ENCODE results near the gene TDRD9. TPM values are rescaled to one million over a fixed set of nuclear protein-coding genes. Genes with fewer than 3 reads are reported as not detected.
A peak's percentile ranks its signal among the peaks of the same experiment; 100 is the strongest.
"Not testable (repeated sequence)": the region's sequence is repeated elsewhere in the genome, so short reads cannot be mapped to it uniquely, and the experiment has no call there.

The TDRD9 gene
- total RNA-seq, 1 experiment from 2014 or later = not detected

DNA sequence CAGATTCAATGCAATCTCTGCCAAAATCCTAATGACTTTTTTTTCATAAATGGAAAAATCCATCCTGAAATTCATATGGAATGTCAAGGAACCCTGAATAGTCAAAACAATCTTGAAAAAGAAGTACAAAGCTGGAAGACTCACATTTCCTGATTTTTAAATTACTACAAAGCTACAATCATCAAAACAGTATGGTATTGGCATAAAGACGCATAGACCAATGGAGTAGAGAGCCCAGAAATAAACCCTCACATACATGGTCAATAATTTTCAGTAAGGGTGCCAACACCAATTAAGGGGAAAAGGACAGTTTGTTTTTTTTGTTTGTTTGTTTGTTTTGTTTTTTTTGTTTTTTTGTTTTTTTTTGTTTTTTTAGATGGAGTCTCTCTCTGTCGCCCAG, 18.7 kb downstream of the TDRD9 start:
- peaks cover 4% of the 10 kb centered on the region; the same call in 1 of the 2 replicates for H3K27me3 ChIP-seq
- no peak for DNase-seq
- no peaks in the 10 kb centered on the region for H3K36me3 ChIP-seq
- no peaks in the 10 kb centered on the region; the same call in 1 of the 2 replicates for H3K9me3 ChIP-seq
- H3K4me3 ChIP-seq = no peak overlapping the region

DNA sequence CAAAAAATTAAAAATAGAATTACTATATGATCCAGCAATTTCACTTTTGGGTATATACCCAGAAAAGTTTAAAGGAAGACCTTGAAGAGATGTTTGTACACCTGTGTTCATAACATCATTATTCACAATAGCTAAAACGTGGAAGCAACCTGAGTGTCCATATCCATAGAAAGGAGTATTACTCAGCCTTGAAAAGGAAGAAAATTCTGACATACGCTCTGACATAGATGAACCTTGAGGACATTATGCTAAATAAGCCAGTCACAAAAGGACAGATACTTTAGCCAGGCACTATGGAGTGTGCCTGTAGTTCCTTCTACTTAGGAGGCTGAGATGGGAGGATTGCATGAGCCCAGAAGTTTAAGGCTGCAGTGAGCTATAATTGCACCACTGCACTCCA, 20.2 kb downstream of the TDRD9 start:
- no peaks in the 10 kb centered on the region for H3K27me3 ChIP-seq
- no peak overlapping the region for H3K4me3 ChIP-seq
- no peaks in the 10 kb centered on the region for H3K36me3 ChIP-seq
- no peak for DNase-seq
- H3K9me3 ChIP-seq = no peaks in the 10 kb centered on the region; the same call in 1 of the 2 replicates

DNA sequence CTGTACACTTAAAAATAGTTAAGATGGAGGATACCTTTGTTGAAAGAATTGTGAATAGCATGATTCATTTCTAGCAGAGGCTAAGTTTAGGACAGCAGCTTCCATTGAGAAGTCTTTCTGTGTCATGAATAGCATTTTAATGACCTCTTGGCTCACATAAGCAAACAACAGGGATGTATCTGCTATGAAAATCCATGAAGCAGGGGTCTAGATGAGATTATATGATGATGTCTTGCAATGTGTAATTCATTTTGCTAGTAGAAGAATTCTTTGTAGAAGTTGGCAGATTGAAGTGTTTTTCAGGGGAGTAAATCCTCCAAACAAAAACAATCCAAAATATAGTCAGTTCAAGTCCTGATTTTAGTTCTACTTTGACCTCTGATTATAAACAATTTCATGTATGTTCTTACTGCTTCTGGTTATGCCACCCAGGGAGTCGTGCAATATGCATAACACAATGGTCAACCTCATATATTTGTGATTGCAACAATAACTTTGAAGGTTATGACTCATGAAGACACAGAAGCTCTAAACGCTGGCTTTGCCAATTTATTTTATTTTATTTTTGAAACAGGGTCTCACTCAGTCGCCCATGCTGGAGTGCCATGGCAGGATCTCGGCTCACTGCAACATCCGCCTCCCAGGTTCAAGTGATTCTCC, 21.0 kb downstream of the TDRD9 start:
- Histone ChIP-seq H3K36me3 (no peaks in the 10 kb centered on the region), H3K27me3 (no peaks in the 10 kb centered on the region), H3K9me3 (no peaks in the 10 kb centered on the region; the same call in 1 of the 2 replicates), H3K4me3 (no peak overlapping the region)
- peak; percentile 9 for DNase-seq

DNA sequence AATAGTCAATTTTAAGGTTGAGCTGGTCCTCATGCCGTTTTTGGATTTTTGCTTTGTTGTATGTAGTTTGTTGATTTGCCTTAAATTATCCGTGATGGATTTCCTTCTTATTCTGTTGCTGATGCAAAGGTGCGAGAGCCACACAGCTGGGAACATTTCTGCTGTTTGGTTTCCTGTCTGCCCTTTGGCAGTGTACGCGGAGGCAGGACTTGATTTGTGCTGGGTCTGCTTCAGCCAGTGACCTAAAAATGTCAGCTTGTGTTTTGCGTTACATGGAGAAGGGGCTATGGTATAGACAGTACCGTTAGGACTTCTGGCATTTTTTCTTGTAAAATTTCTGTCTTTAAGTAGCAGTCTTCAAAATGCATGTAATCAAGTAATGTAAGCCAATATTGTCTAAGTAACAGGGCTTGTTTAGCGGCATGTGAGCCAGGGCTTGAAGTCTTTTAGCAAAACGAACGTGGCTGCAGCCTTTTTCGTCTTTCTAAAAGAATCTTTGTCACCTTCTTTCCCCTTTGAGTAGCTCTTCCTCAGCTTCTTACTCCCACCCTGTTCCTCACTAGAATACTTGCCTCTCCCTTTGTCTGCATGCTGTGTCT, 32.3 kb downstream of the TDRD9 start:
- Histone ChIP-seq H3K36me3 (no peaks in the 10 kb centered on the region), H3K4me3 (no peak overlapping the region), H3K27me3 (no peaks in the 10 kb centered on the region), H3K9me3 (no peaks in the 10 kb centered on the region)
- no peak for DNase-seq

DNA sequence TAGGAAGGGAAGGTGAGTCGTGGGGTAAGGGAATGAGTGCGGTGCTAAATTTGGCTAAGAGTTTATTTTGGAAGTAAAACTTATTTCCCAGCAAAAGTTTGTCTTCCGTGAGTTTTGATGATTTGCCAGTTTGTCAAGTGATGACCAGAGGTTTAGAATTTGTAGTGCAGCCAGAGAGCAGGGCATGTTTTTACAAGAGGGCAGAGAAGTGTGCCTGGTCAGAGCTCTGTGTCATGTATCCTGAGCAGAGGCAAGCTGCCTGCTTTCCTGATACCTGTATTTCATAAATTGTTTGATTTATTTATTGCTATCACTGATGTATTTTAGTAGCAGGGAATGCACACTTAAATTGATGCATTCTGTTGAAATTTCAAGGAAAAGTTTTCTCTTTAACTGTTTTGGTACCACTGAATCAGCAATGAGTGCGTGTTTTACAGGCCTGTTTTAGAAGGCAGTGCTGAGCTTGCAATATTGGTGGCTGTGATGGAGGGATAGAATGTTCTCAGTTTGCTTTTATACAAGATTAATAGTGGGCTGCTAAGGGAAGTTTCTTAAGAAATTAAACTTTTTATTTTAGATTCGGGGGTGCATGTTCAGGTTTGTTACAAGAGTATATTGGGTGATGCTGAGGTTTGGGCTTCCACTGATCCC, 33.8 kb downstream of the TDRD9 start:
- no peak for DNase-seq
- Histone ChIP-seq H3K36me3 (no peaks in the 10 kb centered on the region), H3K9me3 (no peaks in the 10 kb centered on the region), H3K27me3 (no peaks in the 10 kb centered on the region), H3K4me3 (no peak overlapping the region)

DNA sequence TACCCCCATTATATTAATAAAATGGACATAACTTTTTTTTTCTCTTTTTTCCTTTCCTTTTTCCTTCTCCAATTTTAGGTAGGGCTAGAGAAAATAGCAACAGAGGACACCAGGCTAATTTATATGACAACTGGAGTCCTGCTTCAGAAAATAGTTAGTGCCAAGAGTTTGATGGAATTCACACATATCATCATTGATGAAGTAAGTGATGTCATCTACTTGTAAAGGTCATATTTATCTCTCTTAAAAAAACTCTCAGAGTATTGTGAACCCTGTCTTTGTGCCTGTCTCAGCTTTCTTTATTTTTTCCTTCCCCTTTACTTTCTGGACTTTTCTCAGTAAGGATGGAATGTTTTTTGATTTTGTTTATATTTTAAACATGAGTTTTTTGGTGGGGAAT, 38.4 kb downstream of the TDRD9 start:
- no peaks in the 10 kb centered on the region for H3K27me3 ChIP-seq
- no peaks in the 10 kb centered on the region for H3K36me3 ChIP-seq
- no peak for DNase-seq

DNA sequence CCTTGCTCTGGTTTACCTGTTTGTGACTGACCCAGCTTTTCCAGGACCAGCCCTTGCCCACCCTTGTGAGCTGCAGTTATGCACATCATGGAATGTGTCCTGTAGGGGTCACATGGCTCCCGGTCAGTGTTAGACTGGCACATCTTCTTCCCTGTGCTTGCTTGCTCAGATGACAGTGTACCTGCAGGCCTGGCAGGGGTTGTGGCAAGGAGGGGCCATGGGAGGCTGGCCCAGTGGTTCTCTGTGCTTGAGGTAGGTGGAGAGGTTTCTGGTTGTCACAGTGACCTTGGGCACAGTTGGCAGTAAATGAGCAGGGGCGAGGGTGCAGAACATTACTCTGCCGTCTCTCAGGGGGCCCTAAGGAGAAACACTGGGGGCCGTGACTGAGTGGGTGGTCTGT, 41.7 kb downstream of the TDRD9 start:
- Histone ChIP-seq H3K4me3 (no peak overlapping the region), H3K9me3 (no peaks in the 10 kb centered on the region), H3K36me3 (no peaks in the 10 kb centered on the region), H3K27me3 (no peaks in the 10 kb centered on the region)
- no peak for DNase-seq

More for the DNA sequence above, 38.4 kb downstream of the TDRD9 start:
- no peaks in the 10 kb centered on the region for H3K9me3 ChIP-seq
- no peak overlapping the region for H3K4me3 ChIP-seq

DNA sequence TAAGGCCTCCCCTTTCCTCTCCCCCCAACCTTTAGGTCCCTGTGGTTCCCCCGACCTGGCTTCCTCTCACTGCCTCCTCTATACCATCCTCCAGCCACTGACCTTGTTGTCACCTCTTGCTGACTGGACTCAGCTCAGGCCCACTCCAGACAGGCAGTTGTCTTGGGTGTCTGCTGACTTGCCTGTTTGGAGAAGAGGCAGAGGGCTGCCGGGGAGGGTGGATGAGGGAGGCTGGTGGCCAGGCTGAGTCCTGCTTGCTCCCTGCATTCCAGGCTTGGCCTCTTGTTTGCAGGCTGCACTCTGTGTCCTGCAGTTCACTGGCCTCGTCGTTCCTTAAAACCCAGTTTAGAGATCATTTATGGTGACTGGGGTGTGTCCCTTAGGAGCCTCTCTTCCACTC, 45.1 kb downstream of the TDRD9 start:
- no peak overlapping the region for H3K4me3 ChIP-seq
- H3K9me3 ChIP-seq = no peaks in the 10 kb centered on the region
- DNase-seq = no peak
- H3K27me3 ChIP-seq = no peaks in the 10 kb centered on the region
- H3K36me3 ChIP-seq = no peaks in the 10 kb centered on the region

DNA sequence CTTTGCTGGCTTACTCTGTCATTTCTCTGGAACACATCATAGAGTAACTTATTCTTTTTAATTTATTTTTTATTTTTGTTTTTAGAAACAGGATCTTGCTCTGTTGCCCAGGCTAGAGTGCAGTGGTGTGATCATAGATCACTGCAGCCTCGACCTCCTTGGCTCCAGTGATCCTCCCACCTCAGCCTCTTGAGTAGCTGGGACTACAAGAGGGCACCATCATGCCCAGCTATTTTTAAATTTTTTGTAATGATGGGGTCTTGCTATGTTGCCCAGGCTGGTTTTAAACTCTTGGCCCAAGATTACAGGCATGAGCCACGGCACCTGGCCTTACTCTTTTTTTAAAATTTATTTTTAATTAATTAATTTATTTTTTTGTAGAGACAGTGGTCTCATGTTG, 46.3 kb downstream of the TDRD9 start:
- no peak for DNase-seq
- no peaks in the 10 kb centered on the region for H3K27me3 ChIP-seq

DNA sequence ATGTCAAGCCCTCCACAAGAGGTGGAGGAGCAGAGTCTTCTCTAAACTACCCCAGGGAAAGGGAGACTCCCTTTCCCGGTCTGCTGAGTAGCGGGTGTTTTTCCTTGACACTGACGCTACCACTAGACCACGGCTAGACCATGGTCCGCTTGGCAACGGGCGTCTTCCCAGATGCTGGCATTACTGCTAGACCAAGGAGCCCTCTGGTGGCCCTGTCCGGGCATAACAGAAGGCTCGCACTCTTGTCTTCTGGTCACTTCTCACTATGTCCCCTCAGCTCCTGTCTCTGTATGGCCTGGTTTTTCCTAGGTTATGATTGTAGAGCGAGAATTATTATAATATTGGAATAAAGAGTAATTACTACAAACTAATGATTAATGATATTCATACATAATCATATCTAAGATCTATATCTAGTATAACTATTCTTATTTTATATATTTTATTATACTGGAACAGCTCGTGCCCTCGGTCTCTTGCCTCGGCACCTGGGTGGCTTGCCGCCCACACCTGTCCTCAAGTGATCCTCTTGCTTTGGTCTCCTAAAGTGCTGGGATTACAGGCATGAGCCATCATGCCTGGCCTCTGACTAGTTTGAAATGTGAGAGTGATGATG, 52.5 kb downstream of the TDRD9 start:
- H3K27me3 ChIP-seq, H3K36me3 ChIP-seq, H3K9me3 ChIP-seq, H3K4me3 ChIP-seq: not testable (repeated sequence)
- DNase-seq = peak; percentile 46

More for the DNA sequence above, 46.3 kb downstream of the TDRD9 start:
- Histone ChIP-seq H3K36me3 (no peaks in the 10 kb centered on the region), H3K4me3 (no peak overlapping the region), H3K9me3 (no peaks in the 10 kb centered on the region)

DNA sequence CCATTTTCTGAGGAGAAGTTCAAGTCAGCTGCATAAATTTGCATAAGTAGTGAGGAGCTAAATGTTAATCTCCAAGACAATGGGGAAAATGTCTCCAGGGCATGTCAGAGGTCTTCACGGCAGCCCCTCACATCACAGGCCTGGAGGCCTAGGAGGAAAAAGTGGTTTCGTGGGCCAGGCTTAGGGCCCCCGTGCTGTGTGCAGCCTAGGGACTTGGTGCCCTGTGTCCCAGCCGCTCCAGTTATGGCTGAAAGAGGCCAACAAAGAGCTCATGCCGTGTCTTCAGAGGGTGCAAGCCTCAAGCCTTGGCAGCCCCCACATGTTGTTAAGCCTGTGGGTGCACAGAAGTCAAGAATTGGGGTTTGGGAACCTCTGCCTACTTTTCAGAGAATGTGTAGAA, 55.9 kb downstream of the TDRD9 start:
- Histone ChIP-seq H3K4me3 (no peak overlapping the region), H3K36me3 (no peaks in the 10 kb centered on the region), H3K9me3 (peaks cover 5% of the 10 kb centered on the region; the same call in 1 of the 2 replicates), H3K27me3 (no peaks in the 10 kb centered on the region)
- no peak for DNase-seq

DNA sequence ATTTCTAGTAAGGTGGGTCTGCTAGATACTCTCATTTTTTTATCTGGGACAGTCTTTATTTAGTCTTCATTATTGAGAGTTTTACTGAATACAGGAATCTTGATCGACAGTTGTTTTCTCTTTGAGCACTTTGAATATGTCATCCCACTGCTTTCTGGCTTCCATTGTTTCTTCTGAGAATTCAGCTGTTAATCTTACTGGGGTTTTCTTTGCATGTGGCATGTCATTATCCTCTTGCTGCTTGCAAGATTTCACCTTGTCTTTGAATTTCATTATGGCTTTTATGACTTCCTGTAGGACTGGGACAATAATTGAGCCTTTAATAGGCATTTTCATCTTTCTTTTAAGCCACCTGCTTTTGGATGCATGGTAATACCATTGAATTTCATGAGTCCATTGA, 60.8 kb downstream of the TDRD9 start:
- Histone ChIP-seq H3K9me3 (peaks cover 5% of the 10 kb centered on the region; the same call in 1 of the 2 replicates), H3K36me3 (no peaks in the 10 kb centered on the region), H3K4me3 (no peak overlapping the region), H3K27me3 (no peaks in the 10 kb centered on the region)
- DNase-seq = no peak

DNA sequence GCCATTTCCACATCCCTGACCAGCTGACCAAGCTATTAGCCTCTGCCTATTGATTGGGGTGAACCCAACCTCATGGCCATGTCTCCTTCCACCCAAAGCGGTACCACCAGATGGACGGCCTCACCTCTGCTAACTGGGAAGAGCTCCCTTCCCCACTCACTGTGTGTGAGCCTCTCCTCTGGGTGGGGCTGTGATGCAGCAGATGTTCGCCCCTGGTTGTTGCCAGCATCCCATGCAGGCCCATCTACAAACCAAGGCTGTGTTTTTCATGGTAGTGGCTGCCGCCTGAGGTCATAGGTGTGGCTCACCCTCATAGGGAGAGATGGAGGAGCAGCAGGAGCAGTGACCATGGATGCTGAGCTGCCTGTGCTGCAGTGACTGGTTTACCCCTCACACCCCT, 61.7 kb downstream of the TDRD9 start:
- H3K36me3 ChIP-seq = no peaks in the 10 kb centered on the region
- no peak overlapping the region for H3K4me3 ChIP-seq
- H3K9me3 ChIP-seq = peaks cover 5% of the 10 kb centered on the region; the same call in 1 of the 2 replicates
- H3K27me3 ChIP-seq = no peaks in the 10 kb centered on the region
- DNase-seq = no peak

DNA sequence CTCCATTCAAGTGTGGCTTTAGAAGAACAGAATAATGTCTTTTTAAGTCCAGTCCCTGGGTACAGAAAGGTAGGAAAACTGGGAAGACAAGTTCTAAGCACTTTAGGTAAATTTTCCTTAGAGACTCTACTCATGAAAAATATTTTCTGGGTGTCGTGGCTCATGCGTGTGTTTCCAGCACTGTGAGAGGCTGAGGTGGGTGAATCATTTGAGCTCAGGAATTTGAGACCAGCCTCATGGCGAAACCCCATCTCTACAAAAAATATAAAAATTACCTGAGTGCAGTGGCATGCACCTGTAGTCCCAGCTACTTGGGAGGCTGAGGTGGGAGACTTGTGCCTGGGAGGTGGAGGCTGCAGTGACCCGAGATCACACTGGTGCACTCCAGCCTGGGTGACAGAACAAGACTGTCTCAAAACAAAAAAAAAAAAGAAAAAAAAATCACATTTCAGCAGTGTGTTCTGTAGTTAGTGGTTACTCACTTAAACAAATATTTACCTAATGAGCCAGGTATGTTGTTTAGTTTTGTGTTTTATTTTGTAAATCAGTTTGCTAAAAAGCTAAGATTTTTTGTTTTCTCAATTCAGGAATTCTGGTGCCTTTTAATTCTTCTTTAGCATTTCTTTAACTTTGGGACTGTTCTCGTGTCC, 66.4 kb downstream of the TDRD9 start:
- H3K4me3 ChIP-seq = no peak overlapping the region
- no peaks in the 10 kb centered on the region for H3K27me3 ChIP-seq
- no peak for DNase-seq
- H3K9me3 ChIP-seq = no peaks in the 10 kb centered on the region
- no peaks in the 10 kb centered on the region for H3K36me3 ChIP-seq

DNA sequence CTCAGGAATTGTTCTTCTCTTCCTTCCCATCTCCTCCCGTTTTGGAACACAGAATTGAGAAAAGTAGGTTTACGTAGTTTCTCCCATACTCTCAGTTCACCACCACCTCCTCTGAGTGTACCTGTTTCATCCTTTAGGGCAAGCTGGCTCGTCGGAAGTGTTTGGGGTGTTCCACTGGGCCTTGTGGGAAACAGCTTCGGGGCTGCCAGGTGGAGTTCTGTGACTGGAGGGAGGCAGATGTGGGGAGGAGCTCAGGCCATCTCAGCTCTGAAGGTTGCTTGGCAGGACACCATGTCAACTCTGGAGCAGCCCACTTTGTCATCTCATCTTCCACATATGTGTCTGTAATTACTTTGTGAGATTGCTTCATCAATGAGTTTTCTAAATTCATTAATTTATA, 67.6 kb downstream of the TDRD9 start:
- DNase-seq = no peak
- no peaks in the 10 kb centered on the region for H3K36me3 ChIP-seq
- H3K27me3 ChIP-seq = no peaks in the 10 kb centered on the region
- no peak overlapping the region for H3K4me3 ChIP-seq
- no peaks in the 10 kb centered on the region for H3K9me3 ChIP-seq

DNA sequence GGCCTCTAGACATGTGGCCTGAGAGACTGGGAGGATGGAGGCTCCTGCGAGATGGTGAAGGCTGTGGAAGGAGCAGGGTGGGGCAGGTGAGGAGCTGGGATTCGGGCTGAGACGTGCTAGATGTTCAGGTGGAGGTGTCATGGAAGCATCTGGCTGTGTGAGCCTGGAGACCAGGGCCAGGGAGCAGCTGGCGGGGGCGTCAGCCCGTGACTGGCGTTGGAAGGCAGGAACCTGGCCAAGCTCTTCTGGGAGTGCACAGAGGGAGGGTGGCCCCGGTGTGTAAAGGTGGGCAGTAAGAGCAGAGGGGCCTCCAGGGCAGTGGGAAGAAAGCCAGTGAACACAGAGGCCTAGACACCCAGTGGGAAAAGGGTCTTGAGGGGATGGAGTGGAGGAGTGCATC, 69.1 kb downstream of the TDRD9 start:
- no peaks in the 10 kb centered on the region for H3K27me3 ChIP-seq
- H3K9me3 ChIP-seq = no peaks in the 10 kb centered on the region
- H3K36me3 ChIP-seq = no peaks in the 10 kb centered on the region
- DNase-seq = no peak
- no peak overlapping the region for H3K4me3 ChIP-seq

DNA sequence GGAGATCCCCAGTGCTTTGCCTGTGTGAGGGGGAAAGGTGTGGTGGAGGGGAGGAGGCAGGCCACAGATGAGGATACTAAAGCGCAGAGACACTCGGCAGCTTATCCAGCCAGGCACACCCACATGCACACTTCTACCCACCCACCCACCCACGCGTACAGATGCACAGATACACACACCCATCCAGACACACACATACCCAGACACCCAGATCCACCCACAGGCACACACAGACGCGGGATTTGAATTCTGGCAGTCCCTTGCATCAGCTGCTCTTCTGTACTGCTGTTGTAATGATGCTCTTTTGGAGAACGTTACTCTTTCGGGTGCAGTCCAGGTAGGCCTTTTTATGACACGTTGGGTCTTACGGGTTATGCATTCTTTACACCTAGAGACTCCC, 69.8 kb downstream of the TDRD9 start:
- Histone ChIP-seq H3K36me3 (no peaks in the 10 kb centered on the region), H3K9me3 (no peaks in the 10 kb centered on the region), H3K4me3 (no peak overlapping the region), H3K27me3 (no peaks in the 10 kb centered on the region)
- no peak for DNase-seq
